Sigmoid colon (tissue), 4 donors: ENCODE results near the gene RBM28.

Experiments
- CTCF ChIP-seq, 4 experiments: fragments of 450-650 bp in 3 of 4; fragments of 200-600 bp in 1 of 4; IDR thresholded peaks; one replicate each; pipeline ENCODE4 v1.5.1; 2016 to 2019; ENCODE audit warnings: antibody characterized with exemption in 4 of 4, mild to moderate bottlenecking in 3 of 4, moderate library complexity in 2 of 4
- POLR2AphosphoS5 ChIP-seq, 4 donors: sonication (generic); formaldehyde crosslinking; IDR thresholded peaks; one replicate each; pipeline ENCODE4 v1.6.1; 2017; ENCODE audit warnings: antibody characterized with exemption in 4 of 4

GRCh38 chr7:128387216-128388144 is 43.8 kb upstream of the RBM28 start:
- peak; percentile 59 to 89 (median 74) for TF ChIP-seq CTCF (IDR thresholded peaks at IDR 0.05)
- TF ChIP-seq POLR2AphosphoS5 (IDR thresholded peaks at IDR 0.05) = no peak
